ENCODE measurements around the gene NOSIP. TPM values are rescaled to one million over a fixed set of nuclear protein-coding genes. Genes with fewer than 3 reads are reported as not detected.
"Not testable (repeated sequence)": the region's sequence is repeated elsewhere in the genome, so short reads cannot be mapped to it uniquely, and the experiment has no call there.

Gene NOSIP
- 10 to 100 TPM; 66.0 to 72.7 TPM for total RNA-seq

DNA sequence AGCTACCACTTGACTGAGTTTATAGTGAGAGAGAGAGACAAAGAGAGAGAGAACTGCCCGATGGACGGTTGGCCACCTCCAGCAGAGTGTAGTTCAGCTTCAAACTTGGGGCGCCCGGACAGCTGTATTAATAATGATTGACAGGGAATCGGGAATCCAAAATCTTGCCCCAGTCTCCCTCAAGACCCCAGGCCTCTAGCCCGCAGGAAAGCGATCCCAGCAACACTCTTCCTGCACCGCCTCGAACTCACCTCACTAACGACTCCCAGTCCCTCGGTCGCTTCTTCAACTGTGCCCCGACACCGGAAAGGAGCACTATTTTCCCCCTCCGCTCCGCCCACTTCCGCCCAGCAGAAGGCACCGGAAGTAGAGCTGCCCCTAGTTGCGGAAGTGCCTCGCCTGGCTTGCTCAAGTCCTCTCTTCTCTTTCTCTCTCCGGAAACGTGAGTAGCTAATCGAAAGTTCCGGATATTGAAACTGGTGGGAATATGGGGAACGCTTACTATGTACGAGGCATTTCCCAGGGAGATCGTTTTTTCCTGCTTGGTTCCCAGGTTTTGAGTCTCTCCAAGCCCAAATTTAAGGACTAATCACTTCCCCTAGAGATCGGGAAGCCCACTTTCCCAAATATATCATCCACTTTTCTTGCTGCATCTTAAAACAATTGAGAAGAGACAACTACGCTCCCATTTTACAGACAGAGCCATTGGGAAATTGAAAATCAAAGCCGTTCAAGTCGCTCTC, at the start of gene NOSIP:
NOSIP (minus strand) TSS at position 293 of the 743 bp plus-strand sequence. CDS start 19,865 bp downstream, outside the sequence.
- H3K9me3 Mint-ChIP-seq = no peaks in the 10 kb centered on the region
- DNase-seq (peak; percentile 97), ATAC-seq (replicated peaks in 1 of 2) (peak; percentile 99)
- H3K36me3 Mint-ChIP-seq (ENCODE audit: insufficient read depth in 2 of 2) = peaks cover 2% of the 10 kb centered on the region in 2 donors
- H3K4me3 Mint-ChIP-seq = peak within 1 kb of the TSS; percentile 92 to 98
- H3K27ac Mint-ChIP-seq = peak within 1 kb of the TSS; percentile 87
- H3K4me1 Mint-ChIP-seq (ENCODE audit: low read depth) = peaks cover 43% of the 10 kb centered on the region
- no peaks in the 10 kb centered on the region for H3K27me3 Mint-ChIP-seq (ENCODE audit: low read depth)

GRCh38 chr19:49629659-49630058, 49.3 kb upstream of the NOSIP start:
- Mint-ChIP-seq H3K27ac (no peak overlapping the region), H3K27me3 (ENCODE audit: low read depth) (no peaks in the 10 kb centered on the region), H3K4me3 (no peak overlapping the region), H3K36me3 (ENCODE audit: insufficient read depth in 2 of 2) (peaks cover 0 to 11% of the 10 kb centered on the region in 2 donors), H3K9me3 (no peaks in the 10 kb centered on the region), H3K4me1 (ENCODE audit: low read depth) (no peaks in the 10 kb centered on the region)
- DNase-seq = no peak
- ATAC-seq (replicated peaks in 1 of 2) = no peak

DNA sequence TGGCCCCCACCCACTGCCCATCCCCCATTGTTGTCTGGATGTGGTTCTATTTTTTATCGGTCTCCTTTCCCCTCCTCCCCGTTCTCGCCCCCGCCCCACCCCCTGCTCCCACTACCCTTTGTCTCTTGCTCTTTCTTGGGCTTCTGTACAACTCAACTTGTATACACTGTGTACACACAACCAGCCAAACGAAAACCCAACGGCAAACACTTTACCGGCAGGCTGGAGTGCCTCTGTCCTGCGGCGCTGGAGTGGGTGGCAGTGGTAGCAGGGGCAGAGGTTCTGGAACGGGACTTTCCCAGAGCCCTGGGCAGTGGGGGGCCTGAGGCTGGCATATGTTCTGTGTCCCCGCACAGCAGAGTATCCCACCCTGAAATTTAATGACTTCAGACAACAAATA, 45.9 kb upstream of the NOSIP start:
- no peak for ATAC-seq (replicated peaks in 1 of 2)
- no peaks in the 10 kb centered on the region for H3K4me1 Mint-ChIP-seq (ENCODE audit: low read depth)
- no peak overlapping the region for H3K27ac Mint-ChIP-seq
- peaks cover 0 to 14% of the 10 kb centered on the region in 2 donors for H3K36me3 Mint-ChIP-seq (ENCODE audit: insufficient read depth in 2 of 2)
- no peak for DNase-seq
- H3K9me3 Mint-ChIP-seq = no peaks in the 10 kb centered on the region
- no peak overlapping the region for H3K4me3 Mint-ChIP-seq
- H3K27me3 Mint-ChIP-seq (ENCODE audit: low read depth) = no peaks in the 10 kb centered on the region

- no peak for DNase-seq
- no peaks in the 10 kb centered on the region for H3K4me1 Mint-ChIP-seq (ENCODE audit: low read depth)
- H3K4me3 Mint-ChIP-seq = no peak overlapping the region
- no peak overlapping the region for H3K27ac Mint-ChIP-seq
- peaks cover 0 to 14% of the 10 kb centered on the region in 2 donors for H3K36me3 Mint-ChIP-seq (ENCODE audit: insufficient read depth in 2 of 2)
- no peak for ATAC-seq (replicated peaks in 1 of 2)
- H3K27me3 Mint-ChIP-seq (ENCODE audit: low read depth) = no peaks in the 10 kb centered on the region
- H3K9me3 Mint-ChIP-seq = no peaks in the 10 kb centered on the region
These were observed 44.9 kb upstream of the NOSIP start for GRCh38 chr19:49624967-49625910.

- not testable (repeated sequence) for DNase-seq; ATAC-seq (replicated peaks in 1 of 2); H3K27me3 Mint-ChIP-seq (ENCODE audit: low read depth); H3K27ac Mint-ChIP-seq; H3K4me3 Mint-ChIP-seq; H3K9me3 Mint-ChIP-seq
- H3K4me1 Mint-ChIP-seq (ENCODE audit: low read depth) = peaks cover 20% of the 10 kb centered on the region
- H3K36me3 Mint-ChIP-seq (ENCODE audit: insufficient read depth in 2 of 2) = peaks cover 11 to 29% of the 10 kb centered on the region in 2 donors
These were observed 37.5 kb upstream of the NOSIP start for GRCh38 chr19:49617860-49618259.

DNA sequence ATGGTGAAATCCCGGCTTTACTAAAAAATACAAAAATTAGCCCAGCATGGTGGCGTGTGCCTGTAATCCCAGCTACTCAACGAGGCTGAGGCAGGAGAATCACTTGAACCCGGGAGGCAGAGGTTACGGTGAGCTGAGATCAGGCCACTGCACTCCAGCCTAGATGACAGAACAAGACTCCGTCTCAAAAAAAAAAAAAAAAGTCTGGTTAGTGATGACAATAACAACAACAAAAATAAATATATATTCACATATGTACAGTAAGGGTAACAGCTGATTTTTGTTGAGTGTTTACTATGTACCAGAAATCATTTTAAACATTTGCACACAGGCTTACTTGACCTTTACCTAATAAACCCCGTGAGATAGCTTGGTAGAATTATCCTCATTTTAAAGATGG, 36.6 kb upstream of the NOSIP start:
- Mint-ChIP-seq H3K36me3 (ENCODE audit: insufficient read depth in 2 of 2) (peaks cover 11 to 27% of the 10 kb centered on the region in 2 donors), H3K27me3 (ENCODE audit: low read depth) (no peaks in the 10 kb centered on the region), H3K27ac (no peak overlapping the region), H3K9me3 (no peaks in the 10 kb centered on the region), H3K4me1 (ENCODE audit: low read depth) (peaks cover 20% of the 10 kb centered on the region), H3K4me3 (no peak overlapping the region)
- ATAC-seq (replicated peaks in 1 of 2) (no peak), DNase-seq (no peak)

DNA sequence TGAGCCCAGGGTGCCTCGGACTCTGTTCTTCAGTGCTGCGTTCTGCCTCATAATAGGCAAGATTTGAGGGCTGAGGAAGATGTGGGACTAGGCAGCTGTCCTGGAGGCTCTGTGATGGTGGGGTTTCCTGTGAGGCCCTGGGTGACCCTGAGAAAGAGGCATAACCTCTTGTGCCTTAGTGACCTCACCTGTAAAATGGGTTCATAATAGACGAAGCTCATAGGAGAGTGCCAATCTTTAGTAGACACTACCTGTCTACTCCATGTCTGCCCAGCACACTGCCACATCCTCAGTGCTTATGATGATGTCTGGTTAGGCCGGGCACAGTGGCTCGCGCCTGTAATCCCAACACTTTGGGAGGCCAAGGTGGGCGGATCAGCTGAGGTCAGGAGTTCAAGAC, 36.2 kb upstream of the NOSIP start:
- H3K9me3 Mint-ChIP-seq = no peaks in the 10 kb centered on the region
- H3K4me1 Mint-ChIP-seq (ENCODE audit: low read depth) = peaks cover 20% of the 10 kb centered on the region
- no peak overlapping the region for H3K27ac Mint-ChIP-seq
- DNase-seq (no peak), ATAC-seq (replicated peaks in 1 of 2) (no peak)
- H3K4me3 Mint-ChIP-seq = no peak overlapping the region
- H3K36me3 Mint-ChIP-seq (ENCODE audit: insufficient read depth in 2 of 2) = peaks cover 11 to 26% of the 10 kb centered on the region in 2 donors
- H3K27me3 Mint-ChIP-seq (ENCODE audit: low read depth) = no peaks in the 10 kb centered on the region

GRCh38 chr19:49615861-49616260, 35.5 kb upstream of the NOSIP start:
- Mint-ChIP-seq H3K9me3 (no peaks in the 10 kb centered on the region), H3K4me1 (ENCODE audit: low read depth) (peaks cover 20% of the 10 kb centered on the region), H3K27ac (no peak overlapping the region), H3K4me3 (no peak overlapping the region), H3K36me3 (ENCODE audit: insufficient read depth in 2 of 2) (peaks cover 11 to 26% of the 10 kb centered on the region in 2 donors), H3K27me3 (ENCODE audit: low read depth) (no peaks in the 10 kb centered on the region)
- ATAC-seq (replicated peaks in 1 of 2) (no peak), DNase-seq (no peak)

DNA sequence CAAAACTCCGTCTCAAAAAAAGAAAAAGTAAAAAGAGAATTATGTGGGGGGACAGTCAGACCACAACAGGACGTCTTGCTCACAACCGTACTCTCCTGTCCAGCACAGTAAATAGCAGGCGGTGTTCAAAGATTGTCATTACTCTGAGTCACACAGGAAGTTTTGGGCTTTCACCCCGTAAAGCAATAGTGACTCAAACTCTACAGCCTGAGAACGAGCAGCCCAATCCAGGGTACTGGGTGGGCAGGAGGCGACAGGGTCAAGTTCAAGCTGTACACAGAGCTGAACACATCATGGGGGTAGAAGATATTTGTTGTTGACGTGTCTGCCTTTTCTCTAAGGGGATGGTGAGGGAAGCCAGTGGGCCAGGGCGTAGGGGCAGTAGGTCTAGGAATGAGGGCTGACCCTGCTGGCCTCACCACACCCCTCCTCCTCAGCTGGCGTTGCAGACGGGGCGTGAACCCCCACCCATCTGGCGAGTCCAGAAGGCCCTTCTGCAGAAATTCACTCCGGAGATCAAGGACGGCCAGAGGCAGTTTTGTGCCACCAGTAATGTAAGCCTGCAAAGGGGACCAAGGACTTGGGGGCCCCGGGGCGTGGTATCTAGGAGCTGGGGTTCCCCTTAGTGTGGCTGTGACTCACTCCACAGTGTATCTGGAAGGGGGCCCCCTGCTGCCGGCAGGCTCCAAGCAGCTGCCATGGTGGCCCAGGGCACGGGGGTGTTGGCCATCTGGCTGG, 33.9 kb upstream of the NOSIP start:
- ATAC-seq (replicated peaks in 1 of 2) (peak; percentile 87 to 94), DNase-seq (peak; percentile 49 to 65)
- Mint-ChIP-seq H3K36me3 (ENCODE audit: insufficient read depth in 2 of 2) (peaks cover 11 to 28% of the 10 kb centered on the region in 2 donors), H3K27ac (peak overlapping the region; percentile 74), H3K4me3 (peak overlapping the region; percentile 62 to 69), H3K27me3 (ENCODE audit: low read depth) (no peaks in the 10 kb centered on the region), H3K9me3 (no peaks in the 10 kb centered on the region), H3K4me1 (ENCODE audit: low read depth) (peaks cover 20% of the 10 kb centered on the region)

DNA sequence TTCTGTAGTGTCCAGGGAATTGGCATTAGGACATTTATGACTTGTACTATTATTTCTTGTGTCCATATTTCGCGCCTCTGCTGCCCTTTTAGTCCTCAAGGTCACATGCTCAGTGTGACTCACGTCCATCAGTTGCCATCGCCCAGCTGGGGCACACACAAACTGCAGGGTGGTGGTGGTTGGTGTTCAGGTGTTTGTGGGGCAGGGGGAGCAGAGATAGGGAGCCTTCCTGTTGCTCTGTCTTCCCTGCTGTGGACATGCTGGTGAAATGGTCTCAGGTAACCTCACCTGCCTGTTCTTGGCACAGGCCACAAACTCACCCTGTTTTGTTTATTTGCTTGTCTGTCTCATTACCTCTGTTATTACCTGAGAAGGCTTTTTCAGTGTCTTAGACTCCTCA, 33.0 kb upstream of the NOSIP start:
- Mint-ChIP-seq H3K27me3 (ENCODE audit: low read depth) (no peaks in the 10 kb centered on the region), H3K36me3 (ENCODE audit: insufficient read depth in 2 of 2) (peaks cover 7 to 24% of the 10 kb centered on the region in 2 donors), H3K9me3 (no peaks in the 10 kb centered on the region), H3K4me1 (ENCODE audit: low read depth) (peaks cover 20% of the 10 kb centered on the region), H3K27ac (peak overlapping the region; percentile 74), H3K4me3 (no peak overlapping the region)
- ATAC-seq (replicated peaks in 1 of 2) (no peak), DNase-seq (no peak)

DNA sequence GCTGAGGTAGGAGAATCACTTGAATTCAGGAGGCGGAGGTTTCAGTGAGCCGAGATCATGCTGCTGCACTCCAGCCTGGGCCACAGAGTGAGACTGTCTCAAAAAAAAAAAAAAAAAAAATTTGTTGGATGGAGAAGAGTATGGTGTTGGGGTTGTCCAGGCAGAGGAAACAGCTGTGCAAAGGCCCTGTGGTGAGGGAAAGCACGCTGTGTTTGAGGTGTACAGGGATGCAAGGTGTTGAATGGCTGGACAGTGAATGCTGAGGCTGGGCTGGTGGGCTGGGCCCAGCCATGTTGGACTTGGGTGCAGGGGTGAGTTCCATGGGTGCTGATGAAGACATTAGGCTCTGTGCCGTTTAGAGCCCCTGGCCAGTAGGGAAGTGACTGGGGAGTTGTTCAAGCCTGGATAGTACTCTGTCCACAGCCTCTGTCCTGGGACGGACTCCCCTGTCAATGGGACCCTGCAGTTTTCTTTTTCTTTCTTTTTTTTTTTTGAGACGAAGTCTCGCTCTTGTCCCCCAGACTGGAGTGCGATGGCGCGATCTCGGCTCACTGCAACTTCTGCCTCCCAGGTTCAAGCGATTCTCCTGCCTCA, 29.2 kb upstream of the NOSIP start:
- H3K36me3 Mint-ChIP-seq (ENCODE audit: insufficient read depth in 2 of 2) = peaks cover 1 to 6% of the 10 kb centered on the region in 2 donors
- H3K27me3 Mint-ChIP-seq (ENCODE audit: low read depth) = no peaks in the 10 kb centered on the region
- no peak overlapping the region for H3K27ac Mint-ChIP-seq
- H3K9me3 Mint-ChIP-seq = no peaks in the 10 kb centered on the region
- ATAC-seq (replicated peaks in 1 of 2) (no peak), DNase-seq (no peak)
- peaks cover 18% of the 10 kb centered on the region for H3K4me1 Mint-ChIP-seq (ENCODE audit: low read depth)
- H3K4me3 Mint-ChIP-seq = no peak overlapping the region

DNA sequence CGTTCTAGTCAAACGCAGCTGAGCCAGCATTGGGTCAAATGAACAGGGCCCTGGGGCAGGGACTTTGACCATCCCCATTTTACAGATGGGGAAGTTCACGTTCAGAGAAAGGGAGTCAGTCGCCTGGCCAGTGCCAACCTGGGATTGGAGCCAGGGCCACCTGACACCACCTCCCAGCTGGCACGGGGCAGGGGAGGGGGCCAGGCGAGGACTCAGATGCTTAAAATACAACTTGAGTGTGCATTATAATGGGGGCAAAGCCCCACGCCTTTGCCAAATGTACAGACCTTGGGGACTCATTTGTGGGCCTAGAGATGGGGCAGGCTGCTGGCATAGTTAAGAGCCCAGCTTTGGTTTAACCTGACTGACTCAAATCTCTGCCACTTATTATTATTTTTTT, 25.2 kb upstream of the NOSIP start:
- Mint-ChIP-seq H3K27ac (no peak overlapping the region), H3K27me3 (ENCODE audit: low read depth) (no peaks in the 10 kb centered on the region), H3K36me3 (ENCODE audit: insufficient read depth in 2 of 2) (peaks cover 3 to 10% of the 10 kb centered on the region in 2 donors), H3K4me3 (no peak overlapping the region), H3K4me1 (ENCODE audit: low read depth) (peaks cover 9% of the 10 kb centered on the region), H3K9me3 (no peaks in the 10 kb centered on the region)
- ATAC-seq (replicated peaks in 1 of 2) (no peak), DNase-seq (no peak)

Data from activated T-cell treated with anti-CD3 and anti-CD28 coated beads, Interleukin-2, amount 50 U/mL, for 72 hours (primary cell).